Measurements from ENCODE around the gene CMIP.
A peak's percentile ranks its signal among the peaks of the same experiment; 100 is the strongest.

CMIP gene

GRCh38 chr16:81464279-81464678 is 19.7 kb downstream of the CMIP start:
- DNase-seq: no peak

GRCh38 chr16:81465375-81465943 is 20.9 kb downstream of the CMIP start:
- no peak for DNase-seq

- no peak for DNase-seq
Measured at GRCh38 chr16:81466356-81466980, 21.9 kb downstream of the CMIP start.

GRCh38 chr16:81467072-81467471 is 22.5 kb downstream of the CMIP start:
- DNase-seq: no peak

- DNase-seq: no peak
Measured at GRCh38 chr16:81467815-81468214, 23.2 kb downstream of the CMIP start.

- no peak for DNase-seq
Measured at GRCh38 chr16:81468269-81468902, 23.8 kb downstream of the CMIP start.

GRCh38 chr16:81469183-81469677 is 24.6 kb downstream of the CMIP start:
- DNase-seq: no peak

- no peak for DNase-seq
Measured at GRCh38 chr16:81469710-81470535, 25.3 kb downstream of the CMIP start.

GRCh38 chr16:81470796-81471636 is 26.4 kb downstream of the CMIP start:
- no peak for DNase-seq

GRCh38 chr16:81471882-81472281 is 27.3 kb downstream of the CMIP start:
- no peak for DNase-seq

GRCh38 chr16:81472391-81472790 is 27.8 kb downstream of the CMIP start:
- DNase-seq: no peak

GRCh38 chr16:81473066-81473488 is 28.5 kb downstream of the CMIP start:
- DNase-seq: no peak

GRCh38 chr16:81473558-81473957 is 28.9 kb downstream of the CMIP start:
- DNase-seq: peak; percentile 60

GRCh38 chr16:81473969-81474959 is 29.7 kb downstream of the CMIP start:
- no peak for DNase-seq

GRCh38 chr16:81477697-81478693 is 33.4 kb downstream of the CMIP start:
- DNase-seq: no peak

- DNase-seq: peak; percentile 73
Measured at GRCh38 chr16:81478876-81479511, 34.4 kb downstream of the CMIP start.

GRCh38 chr16:81480606-81481206 is 36.1 kb downstream of the CMIP start:
- no peak for DNase-seq

- peak; percentile 76 for DNase-seq
Measured at GRCh38 chr16:81481207-81481821, 36.7 kb downstream of the CMIP start.

Data from femur (tissue), 1 donor.